ENCODE results near the gene RPS6KA5. TPM values are rescaled to one million over a fixed set of nuclear protein-coding genes. Genes with fewer than 3 reads are reported as not detected.
"Not testable (repeated sequence)": the region's sequence is repeated elsewhere in the genome, so short reads cannot be mapped to it uniquely, and the experiment has no call there.

Gene RPS6KA5
- polyA plus RNA-seq, 1 donor = 7.4 TPM

- no peak for DNase-seq (ENCODE audit: low read depth)
Observed at GRCh38 chr14:91067186-91067585, 6.7 kb upstream of the RPS6KA5 start.

- peak; percentile 65 for DNase-seq (ENCODE audit: low read depth)
Observed at GRCh38 chr14:91065266-91065665, 4.8 kb upstream of the RPS6KA5 start.

GRCh38 chr14:91063119-91063518, 2.7 kb upstream of the RPS6KA5 start:
- no peak for DNase-seq (ENCODE audit: low read depth)

- no peak for DNase-seq (ENCODE audit: low read depth)
Observed at GRCh38 chr14:91062600-91062999, 2.2 kb upstream of the RPS6KA5 start.

- no peak for DNase-seq (ENCODE audit: low read depth)
Observed at GRCh38 chr14:91061056-91061887, 831 bp upstream of the RPS6KA5 start.

- DNase-seq (ENCODE audit: low read depth) = no peak
Observed at GRCh38 chr14:91059576-91060350, 678 bp downstream of the RPS6KA5 start.

- no peak for DNase-seq (ENCODE audit: low read depth)
Observed at GRCh38 chr14:91058042-91058581, 2.3 kb downstream of the RPS6KA5 start.

GRCh38 chr14:91056361-91056760, 4.1 kb downstream of the RPS6KA5 start:
- DNase-seq (ENCODE audit: low read depth) = no peak

- DNase-seq (ENCODE audit: low read depth) = no peak
Observed at GRCh38 chr14:91055016-91055415, 5.4 kb downstream of the RPS6KA5 start.

GRCh38 chr14:91048676-91049075, 11.8 kb downstream of the RPS6KA5 start:
- DNase-seq (ENCODE audit: low read depth) = no peak

GRCh38 chr14:91048265-91048664, 12.2 kb downstream of the RPS6KA5 start:
- DNase-seq (ENCODE audit: low read depth) = no peak

GRCh38 chr14:91047174-91047753, 13.2 kb downstream of the RPS6KA5 start:
- no peak for DNase-seq (ENCODE audit: low read depth)

GRCh38 chr14:91046488-91047072, 13.9 kb downstream of the RPS6KA5 start:
- no peak for DNase-seq (ENCODE audit: low read depth)

GRCh38 chr14:91041450-91041849, 19.0 kb downstream of the RPS6KA5 start:
- DNase-seq (ENCODE audit: low read depth) = no peak

- no peak for DNase-seq (ENCODE audit: low read depth)
Observed at GRCh38 chr14:91040545-91040944, 19.9 kb downstream of the RPS6KA5 start.

- no peak for DNase-seq (ENCODE audit: low read depth)
Observed at GRCh38 chr14:91038439-91038838, 22.0 kb downstream of the RPS6KA5 start.

- DNase-seq (ENCODE audit: low read depth) = no peak
Observed at GRCh38 chr14:91036741-91037469, 23.5 kb downstream of the RPS6KA5 start.

- DNase-seq (ENCODE audit: low read depth) = no peak
Observed at GRCh38 chr14:91035855-91036254, 24.6 kb downstream of the RPS6KA5 start.

GRCh38 chr14:91034379-91034778, 26.1 kb downstream of the RPS6KA5 start:
- DNase-seq (ENCODE audit: low read depth) = not testable (repeated sequence)

GRCh38 chr14:91032248-91032647, 28.2 kb downstream of the RPS6KA5 start:
- DNase-seq (ENCODE audit: low read depth) = no peak

GRCh38 chr14:91031666-91032065, 28.8 kb downstream of the RPS6KA5 start:
- no peak for DNase-seq (ENCODE audit: low read depth)

All from forelimb muscle (tissue), 1 donor.